Breast epithelium (tissue), 4 donors: ENCODE measurements around the gene HSPB7. TPM values are rescaled to one million over a fixed set of nuclear protein-coding genes. Genes with fewer than 3 reads are reported as not detected.

Experiments used
- DNase-seq, 2 donors: peaks; one replicate each; pipeline ENCODE4 v3.0.0-alpha.2; 2019; ENCODE audit warnings: low spot score in 2 of 2
- H3K27ac ChIP-seq, 2 donors: fragments of 200-600 bp; sonication (generic) in 1 of 2; one replicate each; pipeline ENCODE4 v1.5.1; 2016 to 2019; ENCODE audit warnings: mild to moderate bottlenecking in 1 of 2
- H3K27me3 ChIP-seq, 2 donors: fragments of 200-600 bp; sonication (generic) in 1 of 2; one replicate each; pipeline versions ENCODE4 v1.5.1 to v1.6.0; 2017 to 2019; ENCODE audit warnings: control low read depth in 1 of 2, mild to moderate bottlenecking in 1 of 2
- H3K36me3 ChIP-seq: fragments of 200-600 bp; one replicate; pipeline ENCODE4 v1.5.1; 2019
- H3K4me1 ChIP-seq, 2 donors: fragments of 200-600 bp; sonication (generic); one replicate each; pipeline ENCODE4 v1.5.1; 2016 to 2019; ENCODE audit warnings: control low read depth in 1 of 2
- H3K4me3 ChIP-seq, 3 donors: fragments of 200-600 bp; sonication (generic); 1 replicate in 2 of 3; 2 replicates in 1 of 3; pipeline ENCODE4 v1.5.1; 2016 to 2019; ENCODE audit warnings: mild to moderate bottlenecking in 3 of 3, moderate library complexity in 2 of 3
- H3K9me3 ChIP-seq, 2 donors: fragments of 200-600 bp; sonication (generic) in 1 of 2; one replicate each; pipeline ENCODE4 v1.5.1; 2016 to 2019; ENCODE audit warnings: control low read depth in 1 of 2
- POLR2A ChIP-seq: fragments of 450-650 bp; IDR thresholded peaks from one replicate; pipeline ENCODE4 v1.6.1; 2016; ENCODE audit warnings: antibody characterized with exemption, mild to moderate bottlenecking, moderate library complexity
- POLR2AphosphoS5 ChIP-seq, 3 donors: sonication (generic); formaldehyde crosslinking; IDR thresholded peaks; one replicate each; pipeline ENCODE4 v1.6.1; 2017; ENCODE audit warnings: antibody characterized with exemption in 3 of 3
- intact Hi-C: fragments of 100-400 bp; cut with DNase I; formaldehyde crosslinking; loops from one replicate; pipeline ENCODE4 v1.15.1; 2023; ENCODE audit warnings: low total_unique reads
- total RNA-seq, 3 donors: library from RNA; depleted of rRNA; stranded (reverse); fragments of >200 nt; gene quantifications; one replicate each; pipeline ENCODE4 v1.1.0, GENCODE V29; 2016
- TF ChIP-seq, protein P1 (sequence below), 3 donors: fragments of 450-650 bp; IDR thresholded peaks; one replicate each; pipeline ENCODE4 v1.5.1; 2016 to 2017; ENCODE audit warnings: antibody characterized with exemption in 3 of 3, mild to moderate bottlenecking in 3 of 3, moderate library complexity in 3 of 3

Gene HSPB7
- total RNA-seq, 3 donors from 2014 or later: 8.8 to 183 (median 19.0) TPM

DNA sequence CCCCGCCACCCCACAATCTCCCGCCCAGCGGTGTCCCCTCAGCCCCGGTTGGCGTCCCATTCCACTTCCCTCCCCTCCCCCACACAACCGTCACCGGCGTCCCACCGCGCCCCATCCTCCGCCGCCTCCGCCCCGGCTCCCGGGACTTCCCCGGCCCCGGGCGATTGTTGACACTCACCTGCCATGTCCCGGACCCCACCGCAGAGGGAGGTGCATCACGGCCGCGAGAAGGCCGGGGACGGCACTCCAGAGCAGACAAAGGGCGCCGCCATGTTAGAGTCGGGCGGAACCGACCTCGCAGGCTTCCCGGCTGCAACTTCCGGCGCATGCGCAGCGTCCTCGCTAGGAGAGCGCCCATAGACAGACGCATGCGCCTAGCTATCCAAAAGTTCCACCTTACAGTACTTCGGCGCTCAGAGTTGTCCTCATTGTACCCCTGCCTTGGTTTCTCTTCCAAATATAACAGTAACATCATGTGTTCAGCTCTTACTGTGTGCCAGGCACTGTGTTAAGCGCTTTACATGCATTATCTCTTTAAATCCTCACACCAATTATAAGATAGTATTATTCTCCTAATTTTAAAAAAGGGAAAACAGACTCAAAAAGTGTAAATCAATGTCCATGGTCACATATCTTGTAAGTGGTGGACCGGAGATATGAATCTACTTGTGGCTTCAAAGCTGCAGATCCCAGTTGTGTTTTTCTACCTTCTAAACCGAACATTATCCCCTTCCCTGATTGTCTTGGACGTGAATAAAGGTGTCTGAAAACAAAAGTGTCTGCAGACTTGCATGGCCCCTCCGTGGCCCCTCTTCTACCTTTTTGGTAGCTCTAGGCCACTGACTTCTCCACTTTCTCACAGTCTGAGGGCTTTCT, 41.8 kb downstream of the HSPB7 start, which contains the start of gene ZBTB17:
Gene ZBTB17 (minus strand): TSS at position 297 of the 876 bp plus-strand sequence. CDS start 27,606 bp downstream, outside the sequence.
- no peaks in the 10 kb centered on the region for H3K4me1 ChIP-seq
- peak within 1 kb of the TSS; percentile 93 to 99 (median 97) for H3K4me3 ChIP-seq
- no peaks in the 10 kb centered on the region for H3K36me3 ChIP-seq
- H3K27me3 ChIP-seq: no peaks in the 10 kb centered on the region
- H3K9me3 ChIP-seq: no peaks in the 10 kb centered on the region
- DNase-seq: peak; percentile 89 to 92
- H3K27ac ChIP-seq: peak within 1 kb of the TSS; percentile 76 to 87
- TF ChIP-seq POLR2AphosphoS5 (IDR thresholded peaks at IDR 0.05): peak; percentile 89 to 93 (median 93)
- peak; percentile 72 for TF ChIP-seq POLR2A
- TF ChIP-seq, protein P1, sequence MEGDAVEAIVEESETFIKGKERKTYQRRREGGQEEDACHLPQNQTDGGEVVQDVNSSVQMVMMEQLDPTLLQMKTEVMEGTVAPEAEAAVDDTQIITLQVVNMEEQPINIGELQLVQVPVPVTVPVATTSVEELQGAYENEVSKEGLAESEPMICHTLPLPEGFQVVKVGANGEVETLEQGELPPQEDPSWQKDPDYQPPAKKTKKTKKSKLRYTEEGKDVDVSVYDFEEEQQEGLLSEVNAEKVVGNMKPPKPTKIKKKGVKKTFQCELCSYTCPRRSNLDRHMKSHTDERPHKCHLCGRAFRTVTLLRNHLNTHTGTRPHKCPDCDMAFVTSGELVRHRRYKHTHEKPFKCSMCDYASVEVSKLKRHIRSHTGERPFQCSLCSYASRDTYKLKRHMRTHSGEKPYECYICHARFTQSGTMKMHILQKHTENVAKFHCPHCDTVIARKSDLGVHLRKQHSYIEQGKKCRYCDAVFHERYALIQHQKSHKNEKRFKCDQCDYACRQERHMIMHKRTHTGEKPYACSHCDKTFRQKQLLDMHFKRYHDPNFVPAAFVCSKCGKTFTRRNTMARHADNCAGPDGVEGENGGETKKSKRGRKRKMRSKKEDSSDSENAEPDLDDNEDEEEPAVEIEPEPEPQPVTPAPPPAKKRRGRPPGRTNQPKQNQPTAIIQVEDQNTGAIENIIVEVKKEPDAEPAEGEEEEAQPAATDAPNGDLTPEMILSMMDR (IDR thresholded peaks at IDR 0.05): no peak
- intact Hi-C loops: no loop called here

DNA sequence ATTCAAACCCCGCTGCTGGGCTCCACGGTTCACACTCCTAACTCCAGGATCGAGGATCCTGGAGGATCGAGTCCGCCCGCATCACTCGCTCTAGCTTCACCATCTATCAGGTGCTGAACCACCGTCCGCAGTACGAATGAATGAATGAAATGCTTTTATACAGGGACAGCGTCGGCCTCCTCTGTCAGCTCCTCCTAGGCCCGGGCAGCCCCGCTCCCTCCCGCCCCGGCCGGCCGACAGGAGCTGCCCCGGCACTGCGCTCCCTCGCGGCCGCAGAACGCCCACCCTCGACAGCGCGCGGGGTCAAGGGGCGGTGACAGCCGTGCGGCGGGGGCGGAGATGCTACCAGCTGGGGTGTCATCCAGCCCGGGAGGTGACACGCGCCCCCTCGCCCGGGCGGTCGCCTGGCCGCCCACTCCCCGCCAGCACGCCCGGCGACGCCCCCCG, 42.5 kb downstream of the HSPB7 start:
- Histone ChIP-seq H3K9me3 (no peaks in the 10 kb centered on the region), H3K4me1 (no peaks in the 10 kb centered on the region), H3K27ac (peak overlapping the region; percentile 76 to 87), H3K36me3 (no peaks in the 10 kb centered on the region), H3K4me3 (peak overlapping the region; percentile 93 to 99 (median 97)), H3K27me3 (no peaks in the 10 kb centered on the region)
- intact Hi-C loops: no loop called here
- TF ChIP-seq, protein P1 (IDR thresholded peaks at IDR 0.05): no peak
- TF ChIP-seq POLR2A (no peak), POLR2AphosphoS5 (IDR thresholded peaks at IDR 0.05) (no peak)
- no peak for DNase-seq

DNA sequence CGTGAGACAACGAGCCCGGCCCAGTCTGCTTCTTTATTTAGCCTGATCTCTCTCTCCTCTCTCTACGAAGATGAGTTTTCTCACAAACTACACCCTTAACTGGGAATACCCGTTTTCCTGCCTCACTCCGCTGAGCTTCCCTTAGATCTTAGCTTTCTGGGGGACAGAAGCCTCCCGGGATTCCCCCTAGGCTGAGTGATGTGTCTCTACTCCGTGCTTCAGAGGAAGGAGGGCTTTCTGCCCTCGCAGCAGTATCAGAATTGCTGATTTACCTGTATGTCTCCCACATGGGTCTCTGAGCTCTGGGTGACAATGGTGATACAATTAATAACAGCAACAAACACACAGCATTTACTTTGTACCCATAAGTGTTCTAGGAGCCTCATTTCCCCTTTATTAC, 43.0 kb downstream of the HSPB7 start:
- TF ChIP-seq POLR2A (no peak), POLR2AphosphoS5 (IDR thresholded peaks at IDR 0.05) (no peak)
- TF ChIP-seq, protein P1 (IDR thresholded peaks at IDR 0.05): no peak
- Histone ChIP-seq H3K27me3 (no peaks in the 10 kb centered on the region), H3K36me3 (no peaks in the 10 kb centered on the region), H3K4me3 (peak overlapping the region; percentile 93 to 99 (median 97)), H3K9me3 (no peaks in the 10 kb centered on the region), H3K4me1 (no peaks in the 10 kb centered on the region), H3K27ac (peak overlapping the region in 1 of 2 donors; percentile 76)
- no peak for DNase-seq
- intact Hi-C loops: no loop called here

DNA sequence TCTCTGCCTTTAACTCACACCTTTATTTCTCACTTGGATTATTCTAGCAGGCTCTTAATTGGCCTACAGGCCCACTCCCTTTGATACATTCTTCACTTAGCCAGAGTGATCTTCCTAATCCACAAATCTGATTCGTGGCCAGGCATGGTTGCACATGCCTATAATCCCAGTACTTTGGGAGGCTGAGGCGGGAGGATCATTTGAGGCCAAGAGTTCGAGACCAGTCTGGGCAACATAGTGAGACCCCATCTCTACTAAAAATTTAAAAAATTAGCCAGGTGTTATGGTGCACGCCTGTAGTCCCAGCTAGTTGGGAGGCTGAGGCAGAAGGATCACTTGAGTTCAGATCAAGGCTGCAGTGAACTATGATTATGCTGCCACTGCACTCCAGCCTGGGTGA, 44.1 kb downstream of the HSPB7 start:
- no peaks in the 10 kb centered on the region for H3K9me3 ChIP-seq
- H3K4me3 ChIP-seq: no peak overlapping the region
- TF ChIP-seq, protein P1 (IDR thresholded peaks at IDR 0.05): no peak
- no peaks in the 10 kb centered on the region for H3K4me1 ChIP-seq
- intact Hi-C loops: no loop called here
- no peaks in the 10 kb centered on the region for H3K36me3 ChIP-seq
- no peak for DNase-seq
- no peaks in the 10 kb centered on the region for H3K27me3 ChIP-seq
- H3K27ac ChIP-seq: no peak overlapping the region

DNA sequence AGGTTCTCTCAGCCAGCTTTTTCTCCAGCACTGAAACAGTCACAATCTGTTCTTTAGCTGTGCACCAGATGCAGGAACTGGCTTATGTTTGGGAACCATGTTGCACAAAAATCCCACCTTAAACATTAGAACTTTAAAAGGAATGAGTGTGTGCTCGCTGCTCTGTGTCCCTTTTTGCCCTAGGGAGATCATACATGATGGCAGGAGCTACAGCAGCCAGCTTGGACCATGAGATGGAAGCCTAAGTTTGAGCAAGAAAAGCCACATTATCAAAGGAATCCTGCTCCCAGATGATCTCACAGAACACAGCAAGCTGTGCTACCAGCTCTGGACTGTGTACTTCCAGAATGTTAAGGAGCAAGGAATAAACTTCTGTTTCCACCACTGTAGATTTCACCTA, 45.4 kb downstream of the HSPB7 start:
- Histone ChIP-seq H3K4me3 (no peak overlapping the region), H3K27me3 (no peaks in the 10 kb centered on the region), H3K27ac (no peak overlapping the region), H3K4me1 (no peaks in the 10 kb centered on the region), H3K36me3 (no peaks in the 10 kb centered on the region), H3K9me3 (no peaks in the 10 kb centered on the region)
- DNase-seq: no peak
- intact Hi-C loops: no loop called here
- TF ChIP-seq POLR2AphosphoS5 (IDR thresholded peaks at IDR 0.05): no peak
- TF ChIP-seq POLR2A: no peak
- TF ChIP-seq, protein P1 (IDR thresholded peaks at IDR 0.05): no peak
